Measurements from ENCODE around the gene CCNH. TPM values are rescaled to one million over a fixed set of nuclear protein-coding genes. Genes with fewer than 3 reads are reported as not detected.

CCNH gene
- total and polyA plus RNA-seq, 8 donors, result 16.9 to 29.7 (median 21.8) TPM

DNA sequence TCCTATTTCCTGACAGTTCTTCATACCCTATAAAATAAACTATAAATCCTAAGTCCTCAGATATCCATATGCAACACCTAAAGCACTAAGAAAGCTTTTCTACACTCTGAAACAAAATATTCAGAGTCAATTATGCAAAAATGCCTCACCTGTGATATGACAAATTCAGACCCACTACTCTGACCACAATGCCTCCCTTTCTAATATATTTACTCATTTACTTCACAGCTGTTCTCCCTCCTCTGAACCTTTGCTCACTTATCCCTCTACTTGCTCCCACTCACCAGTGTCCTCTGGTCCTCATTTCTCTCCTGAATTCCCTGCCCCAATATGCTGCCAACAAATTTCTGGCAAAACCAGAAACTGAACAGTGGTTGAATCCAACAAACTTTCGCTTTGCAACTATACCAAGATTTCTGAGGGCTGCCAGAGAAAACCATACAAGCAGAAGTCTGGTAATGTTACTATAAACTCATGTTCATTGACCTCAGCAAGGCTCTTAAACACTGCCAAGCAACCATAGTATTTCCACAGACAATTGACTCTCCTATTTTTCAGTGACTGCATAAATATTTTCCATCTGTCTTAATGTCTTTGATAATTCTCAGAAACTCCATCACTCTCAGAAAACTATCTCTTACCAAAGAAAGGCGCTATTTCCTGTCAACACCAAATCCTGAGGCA, 7.1 kb downstream of the CCNH start:
- Histone ChIP-seq H3K27ac (no peak overlapping the region), H3K4me1 (peaks cover 0 to 4% (median under 1%) of the 10 kb centered on the region in 3 donors), H3K27me3 (no peaks in the 10 kb centered on the region), H3K36me3 (peaks cover 0 to 50% (median 11%) of the 10 kb centered on the region in 3 donors), H3K9me3 (no peaks in the 10 kb centered on the region), H3K4me3 (no peak overlapping the region)
- DNase-seq, result no peak
- peak in 1 of 4 donors; percentile 32 for ATAC-seq
- intact Hi-C loops (cut with DNase I), result no loop called here
- no peak for FAIRE-seq
- WGBS, 2 donors, result 86 to 87% methylated on average over 2 of the region's 2 CpGs
- TF ChIP-seq, protein P1, sequence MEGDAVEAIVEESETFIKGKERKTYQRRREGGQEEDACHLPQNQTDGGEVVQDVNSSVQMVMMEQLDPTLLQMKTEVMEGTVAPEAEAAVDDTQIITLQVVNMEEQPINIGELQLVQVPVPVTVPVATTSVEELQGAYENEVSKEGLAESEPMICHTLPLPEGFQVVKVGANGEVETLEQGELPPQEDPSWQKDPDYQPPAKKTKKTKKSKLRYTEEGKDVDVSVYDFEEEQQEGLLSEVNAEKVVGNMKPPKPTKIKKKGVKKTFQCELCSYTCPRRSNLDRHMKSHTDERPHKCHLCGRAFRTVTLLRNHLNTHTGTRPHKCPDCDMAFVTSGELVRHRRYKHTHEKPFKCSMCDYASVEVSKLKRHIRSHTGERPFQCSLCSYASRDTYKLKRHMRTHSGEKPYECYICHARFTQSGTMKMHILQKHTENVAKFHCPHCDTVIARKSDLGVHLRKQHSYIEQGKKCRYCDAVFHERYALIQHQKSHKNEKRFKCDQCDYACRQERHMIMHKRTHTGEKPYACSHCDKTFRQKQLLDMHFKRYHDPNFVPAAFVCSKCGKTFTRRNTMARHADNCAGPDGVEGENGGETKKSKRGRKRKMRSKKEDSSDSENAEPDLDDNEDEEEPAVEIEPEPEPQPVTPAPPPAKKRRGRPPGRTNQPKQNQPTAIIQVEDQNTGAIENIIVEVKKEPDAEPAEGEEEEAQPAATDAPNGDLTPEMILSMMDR (IDR thresholded peaks at IDR 0.05), result no peak

DNA sequence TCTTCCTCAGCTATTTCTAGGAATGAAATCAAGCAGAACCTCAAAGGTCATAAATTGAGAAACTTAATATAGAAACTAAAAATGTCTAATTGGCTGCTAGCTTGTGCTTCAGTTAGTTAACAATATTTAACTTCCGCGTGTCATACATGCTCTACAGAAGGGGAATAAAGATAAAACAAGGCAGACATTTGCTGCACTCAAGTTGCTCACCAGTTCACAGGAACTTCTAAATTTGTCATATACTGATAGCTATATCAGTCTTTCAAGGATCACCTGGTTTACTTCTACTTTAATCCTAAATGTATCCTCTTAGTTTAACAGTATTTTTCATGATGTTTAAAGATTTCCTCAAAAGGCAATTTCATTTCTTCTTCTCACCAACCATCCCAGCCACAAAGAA, 8.4 kb downstream of the CCNH start:
- no peak overlapping the region for H3K27ac ChIP-seq
- no peak overlapping the region for H3K4me3 ChIP-seq
- FAIRE-seq, result no peak
- peaks cover 0 to 45% (median 11%) of the 10 kb centered on the region in 3 donors for H3K36me3 ChIP-seq
- no peak for DNase-seq
- no peak for ATAC-seq
- TF ChIP-seq, protein P1 (IDR thresholded peaks at IDR 0.05), result no peak
- no peaks in the 10 kb centered on the region for H3K9me3 ChIP-seq
- no peaks in the 10 kb centered on the region for H3K4me1 ChIP-seq
- no peaks in the 10 kb centered on the region for H3K27me3 ChIP-seq
- WGBS, 2 donors, result 67 to 73% methylated on average over 2 of the region's 2 CpGs
- intact Hi-C loops (cut with DNase I), result no loop called here

DNA sequence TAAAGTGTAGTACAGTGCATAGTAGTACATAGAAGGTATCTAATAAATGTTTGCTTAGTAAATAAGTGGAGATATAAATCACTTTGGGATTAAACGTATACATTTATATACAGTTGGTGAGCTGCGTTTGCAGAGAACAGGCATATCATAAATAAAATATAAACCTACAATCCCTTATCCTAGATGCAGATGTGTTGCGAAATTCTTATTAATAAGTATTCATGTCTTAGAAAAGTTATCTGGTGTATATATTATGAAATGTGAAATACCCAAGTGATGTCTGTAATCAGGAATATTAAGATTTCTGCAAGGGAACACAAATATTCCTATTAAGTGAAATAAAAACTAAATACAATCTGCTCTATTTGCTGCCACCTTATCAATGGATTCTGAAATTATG, 8.8 kb downstream of the CCNH start:
- ATAC-seq (no peak), FAIRE-seq (no peak), DNase-seq (no peak)
- H3K4me3 ChIP-seq, result no peak overlapping the region
- intact Hi-C loops (cut with DNase I), result no loop called here
- no peaks in the 10 kb centered on the region for H3K4me1 ChIP-seq
- H3K9me3 ChIP-seq, result no peaks in the 10 kb centered on the region
- TF ChIP-seq, protein P1 (IDR thresholded peaks at IDR 0.05), result no peak
- peaks cover 0 to 45% (median 11%) of the 10 kb centered on the region in 3 donors for H3K36me3 ChIP-seq
- WGBS, 2 donors, result 74 to 75% methylated on average over 3 of the region's 3 CpGs
- no peak overlapping the region for H3K27ac ChIP-seq
- no peaks in the 10 kb centered on the region for H3K27me3 ChIP-seq

DNA sequence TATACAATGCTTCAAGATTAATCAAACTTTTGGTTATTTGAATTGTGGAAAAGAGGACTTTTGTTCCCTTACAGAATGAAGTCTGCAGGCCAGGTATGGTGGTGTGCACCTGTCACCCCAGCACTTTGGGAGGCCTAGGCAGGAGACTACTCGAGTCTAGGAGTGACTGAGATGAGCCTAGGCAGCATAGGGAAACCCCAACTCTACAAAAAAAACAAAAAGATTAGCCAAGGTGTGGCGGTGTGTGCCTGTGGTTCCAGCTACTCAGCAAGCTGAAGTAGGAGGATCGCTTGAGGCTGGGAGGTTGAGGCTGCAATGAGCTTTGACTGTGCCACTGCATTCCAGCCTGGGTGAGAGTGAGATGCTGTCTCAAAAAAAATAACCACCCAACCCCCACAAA, 9.3 kb downstream of the CCNH start:
- FAIRE-seq (no peak), DNase-seq (no peak), ATAC-seq (no peak)
- H3K36me3 ChIP-seq, result peaks cover 0 to 47% (median 11%) of the 10 kb centered on the region in 3 donors
- TF ChIP-seq, protein P1 (IDR thresholded peaks at IDR 0.05), result no peak
- no peaks in the 10 kb centered on the region for H3K27me3 ChIP-seq
- 93 to 97% methylated on average over 3 of the region's 3 CpGs for WGBS, 2 donors
- H3K4me3 ChIP-seq, result no peak overlapping the region
- no peak overlapping the region for H3K27ac ChIP-seq
- intact Hi-C loops (cut with DNase I), result no loop called here
- no peaks in the 10 kb centered on the region for H3K4me1 ChIP-seq
- no peaks in the 10 kb centered on the region for H3K9me3 ChIP-seq

DNA sequence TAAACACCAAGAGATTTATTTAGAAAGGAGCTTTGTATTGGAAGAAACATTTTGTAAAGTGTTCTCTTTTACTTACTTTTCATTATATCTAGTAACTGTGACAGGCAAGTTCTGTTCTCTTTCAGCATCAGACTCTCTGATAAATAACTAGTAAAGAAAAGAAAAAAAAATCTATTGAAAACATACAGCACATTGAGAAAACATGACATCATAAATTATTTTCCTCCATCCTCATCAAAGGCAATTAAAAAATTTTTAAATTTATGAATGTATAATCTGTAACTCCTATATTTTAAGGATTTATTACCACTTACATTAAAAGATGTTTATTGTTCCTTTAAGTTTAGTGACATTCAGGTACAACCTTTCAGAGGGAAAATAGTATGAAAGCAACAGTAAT, 11.1 kb downstream of the CCNH start:
- no peak for FAIRE-seq
- Histone ChIP-seq H3K27ac (no peak overlapping the region), H3K4me3 (no peak overlapping the region), H3K36me3 (peaks cover 0 to 38% (median 16%) of the 10 kb centered on the region in 3 donors), H3K4me1 (no peaks in the 10 kb centered on the region), H3K27me3 (no peaks in the 10 kb centered on the region), H3K9me3 (no peaks in the 10 kb centered on the region)
- no peak for DNase-seq
- TF ChIP-seq, protein P1 (IDR thresholded peaks at IDR 0.05), result no peak
- intact Hi-C loops (cut with DNase I), result no loop called here
- ATAC-seq, result no peak
